HepG2 (cell line): ENCODE measurements around the gene CACNA1H. TPM values are rescaled to one million over a fixed set of nuclear protein-coding genes. Genes with fewer than 3 reads are reported as not detected.

Experiments used
- ATAC-seq: fragments of 200-7000 bp; cut with Tn5 transposase; 3 replicates; pipeline ENCODE4 v1.9.1; 2020; ENCODE audit warnings: mild to moderate bottlenecking, moderate library complexity
- BruUV-seq: library from RNA; stranded (reverse); fragments of 400-500 nt; replicated peaks from 2 replicates; lab custom pipeline; 2021; lab: Mats Ljungman, UMichigan
- CTCF ChIA-PET: fragments of 300-600 bp; formaldehyde crosslinking; extraction: SDS; loops from one replicate; lab custom pipeline; 2021; ENCODE audit warnings: low total read pairs, inconsistent platforms, low intra/inter-chr PET ratio; lab: Yijun Ruan, JAX
- POLR2A ChIA-PET: fragments of 350-600 bp; sonication (Branson Sonifier 250); formaldehyde crosslinking; loops from one replicate; lab custom pipeline; 2020; ENCODE audit warnings: antibody characterized with exemption, inconsistent platforms; lab: Yijun Ruan, JAX
- DNase-seq: peaks from one replicate; pipeline ENCODE4 v3.0.0-alpha.2; 2015; ENCODE audit warnings: low spot score
- FAIRE-seq: peaks from 3 replicates; lab custom pipeline; 2011; peaks lifted over from hg19 to GRCh38; lab: Jason Lieb, UNC
- H2AFZ ChIP-seq: one replicate; pipeline ENCODE4 v1.6.1; 2011; ENCODE audit warnings: low read length, inconsistent platforms
- H3K27ac ChIP-seq: fragments of 300-600 bp; 3 replicates; pipeline ENCODE4 v1.8.0; 2011; ENCODE audit warnings: mixed run types, mild to moderate bottlenecking, mixed read lengths, low read length, inconsistent platforms; ENCODE audit not compliant: insufficient read depth; ENCODE audit errors: extremely low read length
- H3K27me3 ChIP-seq, 2 experiments: fragments of 200-600 bp in 1 of 2; 2 replicates in 1 of 2; 3 replicates in 1 of 2; pipeline versions ENCODE4 v1.6.0 to v1.8.0; 2011; ENCODE audit warnings: low read length in 2 of 2, mild to moderate bottlenecking in 2 of 2, moderate library complexity in 2 of 2, inconsistent platforms in 1 of 2; ENCODE audit not compliant: insufficient read depth in 2 of 2, control insufficient read depth in 1 of 2
- H3K36me3 ChIP-seq, 2 experiments: fragments of 200-600 bp in 1 of 2; replicated peaks in 1 of 2; 2 replicates in 1 of 2; 3 replicates in 1 of 2; pipeline versions ENCODE4 v1.5.1 to v1.8.0; 2011; ENCODE audit warnings: low read length in 2 of 2, inconsistent platforms in 1 of 2; ENCODE audit not compliant: insufficient read depth in 2 of 2, control insufficient read depth in 1 of 2
- H3K4me1 ChIP-seq: 2 replicates; pipeline ENCODE4 v1.5.1; 2012; ENCODE audit warnings: low read length, inconsistent platforms; ENCODE audit not compliant: insufficient read depth
- H3K4me2 ChIP-seq: 2 replicates; pipeline ENCODE4 v1.6.0; 2011; ENCODE audit warnings: low read depth, low read length, inconsistent platforms
- H3K4me3 ChIP-seq, 3 experiments: fragments of 200-600 bp in 1 of 3; sonication (generic), shearing (Covaris generic) in 1 of 3; replicated peaks in 1 of 3; 2 replicates each; pipeline ENCODE4 v1.5.1; 2011 to 2016; ENCODE audit warnings: low read length in 3 of 3, inconsistent platforms in 2 of 3, low read depth in 2 of 3, mild to moderate bottlenecking in 2 of 3, control low read depth in 1 of 3, mixed read lengths in 1 of 3; ENCODE audit not compliant: insufficient read depth in 1 of 3
- H3K79me2 ChIP-seq: one replicate; pipeline ENCODE4 v1.6.1; 2011; ENCODE audit warnings: low read length, inconsistent platforms; ENCODE audit not compliant: insufficient read depth
- H3K9ac ChIP-seq: 2 replicates; pipeline ENCODE4 v1.6.0; 2011; ENCODE audit warnings: mild to moderate bottlenecking, low read depth, low read length, inconsistent platforms; ENCODE audit not compliant: insufficient read depth
- H3K9me3 ChIP-seq: 2 replicates; pipeline ENCODE4 v1.5.1; 2012; ENCODE audit warnings: mild to moderate bottlenecking, low read length
- H4K20me1 ChIP-seq: 2 replicates; pipeline ENCODE4 v1.6.0; 2011; ENCODE audit warnings: inconsistent platforms, mild to moderate bottlenecking, low read length, moderate library complexity; ENCODE audit not compliant: insufficient read depth
- CCAR2 ChIP-seq: fragments of 200-400 bp; formaldehyde crosslinking; optimal IDR thresholded peaks from 2 replicates; pipeline ENCODE3; 2018; ENCODE audit warnings: low read depth, mild to moderate bottlenecking, low read length, moderate library complexity
- CEBPG ChIP-seq: IDR thresholded peaks from 2 replicates; pipeline ENCODE4 v1.6.1; 2016
- GZF1 ChIP-seq: sonication (generic); formaldehyde crosslinking; IDR thresholded peaks from 2 replicates; pipeline ENCODE4 v1.5.1; 2020; ENCODE audit warnings: mild to moderate bottlenecking, missing genetic modification reagents
- HNF4G ChIP-seq, 2 experiments: sonication (generic) in 1 of 2; formaldehyde crosslinking in 1 of 2; IDR thresholded peaks; 2 replicates each; pipeline versions ENCODE4 v1.4.0 to v1.6.1; 2011 to 2020; ENCODE audit warnings: borderline replicate concordance in 2 of 2, low read depth in 2 of 2, mild to moderate bottlenecking in 2 of 2, low read length in 1 of 2, missing genetic modification reagents in 1 of 2, moderate library complexity in 1 of 2
- KLF13 ChIP-seq: sonication (generic); formaldehyde crosslinking; IDR thresholded peaks from 2 replicates; pipeline ENCODE4 v1.4.0; 2020; ENCODE audit warnings: mild to moderate bottlenecking, missing genetic modification reagents
- REXO4 ChIP-seq: sonication (generic); formaldehyde crosslinking; IDR thresholded peaks from 2 replicates; pipeline ENCODE4 v1.8.0; 2022; ENCODE audit warnings: missing genetic modification reagents, mild to moderate bottlenecking, borderline replicate concordance
- ZBTB37 ChIP-seq: sonication (generic); formaldehyde crosslinking; IDR thresholded peaks from 2 replicates; pipeline ENCODE4 v1.4.0; 2020; ENCODE audit warnings: mild to moderate bottlenecking, missing genetic modification reagents
- ZBTB42 ChIP-seq: sonication (generic); formaldehyde crosslinking; IDR thresholded peaks from 2 replicates; pipeline ENCODE4 v1.5.0; 2020; ENCODE audit warnings: mild to moderate bottlenecking, missing genetic modification reagents
- ZFAT ChIP-seq: sonication (generic); formaldehyde crosslinking; conservative IDR thresholded peaks from 2 replicates; pipeline ENCODE4 v1.8.1; 2023; ENCODE audit warnings: missing genetic modification reagents, inconsistent platforms
- ZMYM2 ChIP-seq: sonication (generic); formaldehyde crosslinking; IDR thresholded peaks from 2 replicates; pipeline ENCODE4 v1.8.0; 2022; ENCODE audit warnings: mild to moderate bottlenecking, missing genetic modification reagents
- ZNF207 ChIP-seq: fragments of 450-650 bp; IDR thresholded peaks from 2 replicates; pipeline ENCODE4 v1.6.1; 2016; ENCODE audit warnings: antibody characterized with exemption, borderline replicate concordance
- ZNF777 ChIP-seq: sonication (generic); formaldehyde crosslinking; IDR thresholded peaks from 2 replicates; pipeline ENCODE4 v1.4.0; 2020; ENCODE audit warnings: missing genetic modification reagents
- WGBS: methylation state at CpG from one replicate; pipeline ENCODE4 v1.1.6; 2017; ENCODE audit warnings: low lambda C conversion rate; 5-methylcytosine and 5-hydroxymethylcytosine counted together
- in situ Hi-C: cut with HindIII; loops from 2 replicates; pipeline ENCODE4 v1.10.0; 2017; ENCODE audit warnings: low pct_unique_long_range_greater_than_20kb; ENCODE audit not compliant: extremely low pct_ligation_motif_present
- intact Hi-C: fragments of 100-400 bp; cut with micrococcal nuclease; formaldehyde crosslinking; loops from one replicate; pipeline ENCODE4 v1.10.0; 2022; ENCODE audit not compliant: unreplicated experiment
- polyA plus RNA-seq, 8 experiments: library from polyadenylated mRNA; depleted of rRNA in 3 of 8; stranded (reverse) in 7 of 8; unstranded in 1 of 8; fragments of >200 nt; fragmentation: Illumina TruSeq in 4 of 8; extraction: Trizol in 4 of 8; gene quantifications; 2 replicates each; pipeline versions ENCODE4 v1.2.1 to v1.2.3, GENCODE V29; 2011 to 2016; ENCODE audit warnings: low read depth in 4 of 8, missing spikeins in 1 of 8, mixed read lengths in 1 of 8; ENCODE audit not compliant: insufficient read depth in 1 of 8
- total RNA-seq, 5 experiments: library from RNA; depleted of rRNA; stranded (reverse); fragments of >200 nt; fragmentation: Illumina TruSeq; extraction: Trizol; gene quantifications; 2 replicates each; pipeline ENCODE4 v1.2.3, GENCODE V29; 2016; ENCODE audit warnings: low read depth in 1 of 5

The CACNA1H gene
- total and polyA plus RNA-seq, 2 of the 13 experiments (the other 11 are each of a cell fraction or from before 2014, with no cell fraction given), result 0.40 to 1.8 TPM

- TF ChIP-seq REXO4 (CRISPR knock-in tag) (no peak), ZNF207 (no peak), CEBPG (CRISPR knock-in tag) (no peak), CCAR2 (no peak), ZMYM2 (CRISPR knock-in tag) (no peak), GZF1 (no peak), ZBTB42 (CRISPR knock-in tag) (no peak), ZBTB37 (CRISPR knock-in tag) (no peak), ZNF777 (CRISPR knock-in tag) (no peak)
Measured at GRCh38 chr16:1141191-1141590, 11.7 kb upstream of the CACNA1H start (continued).

GRCh38 chr16:1141716-1142115, 11.2 kb upstream of the CACNA1H start:
- no TSS peak for BruUV-seq
- H3K4me1 ChIP-seq, result no peaks in the 10 kb centered on the region
- intact Hi-C loops, result no loop called here
- peaks cover 19 to 70% of the 10 kb centered on the region in 2 experiments for H3K27me3 ChIP-seq
- no peaks in the 10 kb centered on the region for H3K79me2 ChIP-seq
- H3K9ac ChIP-seq, result no peak overlapping the region
- ChIA-PET POLR2A (no interaction called here), CTCF (no interaction called here)
- peaks cover 3% of the 10 kb centered on the region; the same call in 1 of the 2 replicates for H4K20me1 ChIP-seq
- no peaks in the 10 kb centered on the region for H3K9me3 ChIP-seq
- H3K36me3 ChIP-seq, result no peaks in the 10 kb centered on the region
- H3K27ac ChIP-seq, result no peak overlapping the region
- TF ChIP-seq ZFAT (CRISPR knock-in tag) (no peak), KLF13 (no peak), HNF4G (IDR thresholded peaks at IDR 0.05; ENCODE audit: borderline replicate concordance, low read depth, low read length) (no peak), HNF4G (CRISPR knock-in tag; IDR thresholded peaks at IDR 0.05; ENCODE audit: borderline replicate concordance, low read depth) (no peak)
- no peak overlapping the region for H3K4me2 ChIP-seq
- H3K4me3 ChIP-seq, result no peak overlapping the region
- no peak overlapping the region for H2AFZ ChIP-seq
- in situ Hi-C loops, result no loop called here
- FAIRE-seq (no peak), ATAC-seq (no peak), DNase-seq (no peak)
- WGBS, result 33% methylated on average over 4 of the region's 8 CpGs
